GM12891 (cell line): ENCODE measurements around the gene SLC6A13.

ENCODE experiments used
- DNase-seq: peaks from one replicate; pipeline ENCODE4 v3.0.0; 2011; ENCODE audit warnings: low spot score; ENCODE audit not compliant: insufficient read length
- FAIRE-seq: peaks from 2 replicates; lab custom pipeline; 2011; peaks lifted over from hg19 to GRCh38; lab: Jason Lieb, UNC
- PAX5 ChIP-seq: IDR thresholded peaks from 2 replicates; pipeline ENCODE4 v1.6.1; 2011; ENCODE audit warnings: low read length, moderate library complexity, mild to moderate bottlenecking; ENCODE audit not compliant: insufficient read depth, severe bottlenecking
- POLR2A ChIP-seq: IDR thresholded peaks from 2 replicates; pipeline ENCODE4 v1.6.1; 2011; ENCODE audit warnings: low read depth, low read length, control low read depth
- POLR2AphosphoS5 ChIP-seq: IDR thresholded peaks from 2 replicates; pipeline ENCODE4 v1.6.1; 2011; ENCODE audit warnings: low read depth, low read length, control low read depth
- POU2F2 ChIP-seq: IDR thresholded peaks from 2 replicates; pipeline ENCODE4 v1.6.1; 2011; ENCODE audit warnings: low read depth, mild to moderate bottlenecking, control low read depth, low read length, moderate library complexity
- SPI1 ChIP-seq: IDR thresholded peaks from 2 replicates; pipeline ENCODE4 v1.6.1; 2011; ENCODE audit warnings: low read depth, low read length, control low read depth
- TAF1 ChIP-seq: IDR thresholded peaks from 2 replicates; pipeline ENCODE4 v1.6.1; 2011; ENCODE audit warnings: low read depth, low read length, control low read depth

The SLC6A13 gene

GRCh38 chr12:212715-213526, 49.7 kb downstream of the SLC6A13 start:
- TF ChIP-seq PAX5, result no peak
- TF ChIP-seq POLR2AphosphoS5, result no peak
- TF ChIP-seq POLR2A, result no peak
- no peak for TF ChIP-seq SPI1
- no peak for TF ChIP-seq POU2F2
- TF ChIP-seq TAF1, result no peak
- FAIRE-seq, result peak; percentile 5
- DNase-seq, result no peak

GRCh38 chr12:212415-212714, 50.3 kb downstream of the SLC6A13 start:
- TF ChIP-seq TAF1, result no peak
- peak; percentile 89 for TF ChIP-seq SPI1
- no peak for TF ChIP-seq POLR2AphosphoS5
- TF ChIP-seq POLR2A, result no peak
- no peak for TF ChIP-seq PAX5
- no peak for TF ChIP-seq POU2F2
- no peak for DNase-seq
- FAIRE-seq, result no peak

GRCh38 chr12:211639-212414, 50.8 kb downstream of the SLC6A13 start:
- DNase-seq, result no peak
- TF ChIP-seq SPI1 (peak; percentile 39; the same call in 1 of the 2 replicates), POU2F2 (no peak)
- FAIRE-seq, result no peak

- no peak for TF ChIP-seq POLR2A
- no peak for TF ChIP-seq TAF1
- TF ChIP-seq SPI1, result no peak
- TF ChIP-seq PAX5, result no peak
- TF ChIP-seq POU2F2, result no peak
- TF ChIP-seq POLR2AphosphoS5, result no peak
- FAIRE-seq (no peak), DNase-seq (no peak)
Measured at GRCh38 chr12:211142-211465, 51.5 kb downstream of the SLC6A13 start.

GRCh38 chr12:210277-211141, 52.1 kb downstream of the SLC6A13 start:
- no peak for FAIRE-seq
- no peak for DNase-seq

GRCh38 chr12:209851-210250, 52.8 kb downstream of the SLC6A13 start:
- TF ChIP-seq PAX5 (no peak), TAF1 (no peak), POLR2AphosphoS5 (no peak), SPI1 (no peak), POLR2A (no peak), POU2F2 (no peak)
- FAIRE-seq, result no peak
- no peak for DNase-seq

More at GRCh38 chr12:210277-211141, 52.1 kb downstream of the SLC6A13 start:
- TF ChIP-seq POU2F2 (no peak), POLR2A (no peak), TAF1 (no peak), SPI1 (no peak), PAX5 (no peak), POLR2AphosphoS5 (no peak)

- DNase-seq (no peak), FAIRE-seq (no peak)
- TF ChIP-seq POLR2A, result no peak
- no peak for TF ChIP-seq PAX5
- no peak for TF ChIP-seq SPI1
- TF ChIP-seq POU2F2, result no peak
- no peak for TF ChIP-seq TAF1
- no peak for TF ChIP-seq POLR2AphosphoS5
Measured at GRCh38 chr12:209246-209645, 53.4 kb downstream of the SLC6A13 start.

- no peak for DNase-seq
- no peak for FAIRE-seq
- no peak for TF ChIP-seq POLR2A
- no peak for TF ChIP-seq SPI1
- TF ChIP-seq POU2F2, result no peak
- no peak for TF ChIP-seq PAX5
- TF ChIP-seq POLR2AphosphoS5, result no peak
- no peak for TF ChIP-seq TAF1
Measured at GRCh38 chr12:208813-209212, 53.8 kb downstream of the SLC6A13 start.

- DNase-seq (no peak), FAIRE-seq (no peak)
- no peak for TF ChIP-seq POLR2A
- no peak for TF ChIP-seq SPI1
- TF ChIP-seq PAX5, result no peak
- no peak for TF ChIP-seq POLR2AphosphoS5
- no peak for TF ChIP-seq TAF1
- no peak for TF ChIP-seq POU2F2
Measured at GRCh38 chr12:207804-208203, 54.8 kb downstream of the SLC6A13 start.
